GM12891 (cell line): ENCODE results near the gene NGB.

ENCODE experiments used
- DNase-seq: peaks from one replicate; pipeline ENCODE4 v3.0.0; 2011; ENCODE audit warnings: low spot score; ENCODE audit not compliant: insufficient read length
- FAIRE-seq: peaks from 2 replicates; lab custom pipeline; 2011; peaks lifted over from hg19 to GRCh38; lab: Jason Lieb, UNC
- PAX5 ChIP-seq: IDR thresholded peaks from 2 replicates; pipeline ENCODE4 v1.6.1; 2011; ENCODE audit warnings: low read length, moderate library complexity, mild to moderate bottlenecking; ENCODE audit not compliant: insufficient read depth, severe bottlenecking
- POLR2A ChIP-seq: IDR thresholded peaks from 2 replicates; pipeline ENCODE4 v1.6.1; 2011; ENCODE audit warnings: low read depth, low read length, control low read depth
- POLR2AphosphoS5 ChIP-seq: IDR thresholded peaks from 2 replicates; pipeline ENCODE4 v1.6.1; 2011; ENCODE audit warnings: low read depth, low read length, control low read depth
- POU2F2 ChIP-seq: IDR thresholded peaks from 2 replicates; pipeline ENCODE4 v1.6.1; 2011; ENCODE audit warnings: low read depth, mild to moderate bottlenecking, control low read depth, low read length, moderate library complexity
- SPI1 ChIP-seq: IDR thresholded peaks from 2 replicates; pipeline ENCODE4 v1.6.1; 2011; ENCODE audit warnings: low read depth, low read length, control low read depth
- TAF1 ChIP-seq: IDR thresholded peaks from 2 replicates; pipeline ENCODE4 v1.6.1; 2011; ENCODE audit warnings: low read depth, low read length, control low read depth

NGB gene

DNA sequence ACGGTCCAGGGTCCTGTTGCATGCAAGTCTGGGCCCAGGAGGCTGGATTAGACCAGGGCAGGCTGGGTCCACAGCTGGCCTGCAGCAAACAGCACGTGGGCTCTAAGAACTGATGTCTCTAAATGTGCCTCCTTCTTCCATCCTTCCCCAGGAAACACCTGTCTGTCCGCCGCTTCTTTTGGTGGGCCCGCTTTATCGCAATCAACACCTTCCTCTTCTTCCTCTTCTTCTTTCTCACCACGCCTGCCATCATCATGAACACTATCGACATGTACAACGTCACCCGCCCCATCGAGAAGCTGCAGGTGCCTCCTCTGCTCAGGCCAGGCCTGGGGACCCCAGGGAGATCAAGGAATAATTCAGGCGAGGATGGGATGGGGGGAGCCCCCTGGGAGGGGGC is 28.3 kb downstream of the NGB start:
- FAIRE-seq, result no peak
- DNase-seq, result no peak
- no peak for TF ChIP-seq TAF1
- TF ChIP-seq POU2F2, result no peak
- TF ChIP-seq POLR2AphosphoS5, result no peak
- no peak for TF ChIP-seq PAX5
- no peak for TF ChIP-seq POLR2A
- TF ChIP-seq SPI1, result no peak

DNA sequence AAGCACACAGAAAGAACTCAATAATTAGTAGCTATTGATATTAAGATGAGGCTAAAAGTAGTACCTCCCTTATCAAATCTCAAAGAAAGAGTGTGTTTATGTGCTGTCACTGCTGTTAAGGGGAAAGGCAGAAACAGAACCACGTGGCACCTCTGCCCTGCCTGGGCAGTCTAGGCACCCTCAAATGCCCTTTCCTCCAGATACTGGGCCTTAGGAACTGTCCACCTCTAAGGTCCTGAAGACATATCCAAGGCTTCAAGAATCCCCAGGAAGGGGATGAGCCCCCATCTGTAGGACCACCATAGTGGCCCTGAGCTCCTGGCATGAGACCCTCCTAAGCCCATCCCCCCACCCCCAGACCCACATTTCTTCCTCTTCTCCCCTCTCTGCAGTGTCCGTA is 29.1 kb downstream of the NGB start:
- TF ChIP-seq POLR2A (no peak), SPI1 (no peak), POLR2AphosphoS5 (no peak), PAX5 (no peak)
- no peak for FAIRE-seq
- no peak for DNase-seq

DNA sequence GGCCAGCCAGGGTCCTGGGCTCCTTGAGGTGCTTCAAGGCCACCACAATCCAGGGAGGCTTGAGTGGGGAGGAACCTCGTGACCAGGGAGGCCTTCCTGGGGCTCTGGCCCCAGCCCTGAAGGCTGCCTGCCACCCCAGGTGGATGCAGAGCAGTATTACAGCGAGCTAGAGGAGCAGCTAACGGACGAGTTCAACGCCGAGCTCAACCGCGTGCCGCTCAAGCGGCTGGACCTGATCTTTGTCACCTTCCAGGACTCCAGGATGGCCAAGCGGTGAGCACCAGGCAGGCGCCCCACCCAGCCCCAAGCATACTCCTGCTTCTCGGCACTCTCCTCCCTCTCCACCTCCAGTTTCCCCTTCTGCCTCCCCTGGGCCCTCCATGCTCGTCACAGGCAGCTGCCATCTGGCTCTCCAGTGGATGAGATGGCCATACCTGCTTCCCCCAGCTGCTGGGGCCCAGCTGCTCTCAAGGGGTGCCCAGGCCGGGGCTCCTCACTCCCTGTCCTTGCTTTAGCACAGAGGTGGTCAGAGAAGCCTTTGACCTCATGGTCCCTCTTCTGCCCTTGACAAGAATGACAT is 30.6 kb downstream of the NGB start:
- FAIRE-seq, result no peak
- DNase-seq, result no peak
- TF ChIP-seq POU2F2, result no peak
- no peak for TF ChIP-seq PAX5
- no peak for TF ChIP-seq POLR2AphosphoS5
- no peak for TF ChIP-seq TAF1
- TF ChIP-seq SPI1, result no peak
- TF ChIP-seq POLR2A, result no peak

DNA sequence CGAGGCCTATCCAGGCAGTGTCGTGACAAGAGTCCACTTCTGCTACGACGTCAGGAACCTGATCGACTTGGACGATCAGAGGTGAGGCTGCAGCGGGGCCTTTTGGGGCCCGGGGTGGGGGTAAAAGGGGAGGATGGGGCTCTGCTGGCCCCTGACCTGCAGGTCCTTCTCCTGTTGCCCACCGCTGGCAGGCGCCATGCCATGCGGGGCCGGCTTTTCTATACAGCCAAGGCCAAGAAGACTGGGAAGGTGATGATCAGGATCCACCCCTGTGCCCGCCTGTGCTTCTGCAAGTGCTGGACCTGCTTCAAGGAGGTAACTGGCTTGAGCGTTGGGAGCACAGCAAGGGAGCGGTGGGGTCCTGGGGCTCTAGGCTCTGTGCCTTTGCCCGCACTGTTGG is 31.6 kb downstream of the NGB start:
- FAIRE-seq (no peak), DNase-seq (no peak)
- TF ChIP-seq POLR2AphosphoS5 (no peak), TAF1 (no peak), POU2F2 (no peak), SPI1 (no peak), PAX5 (no peak), POLR2A (no peak)

DNA sequence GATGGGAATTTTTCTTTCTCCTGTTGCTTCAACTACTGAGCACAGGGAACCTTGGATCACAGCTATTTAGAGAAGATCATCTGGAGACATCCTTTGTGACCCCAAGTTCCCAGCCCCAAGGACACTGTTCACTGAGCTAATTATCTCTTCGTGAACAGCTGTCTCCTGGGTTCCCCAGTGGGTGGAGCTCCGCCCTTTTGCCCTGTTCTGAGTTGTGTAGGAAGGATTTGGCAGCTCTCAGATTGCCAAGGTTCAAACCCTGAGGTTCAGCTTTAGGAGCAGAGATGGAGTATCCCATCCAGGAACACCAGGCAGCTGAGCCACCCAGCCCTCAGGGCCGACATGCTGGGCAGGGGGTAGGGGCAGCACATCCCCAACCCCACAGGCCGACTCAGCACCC is 32.0 kb downstream of the NGB start:
- no peak for FAIRE-seq
- DNase-seq, result no peak
- TF ChIP-seq TAF1 (no peak), POLR2A (no peak), POU2F2 (no peak), PAX5 (no peak), POLR2AphosphoS5 (no peak), SPI1 (no peak)

DNA sequence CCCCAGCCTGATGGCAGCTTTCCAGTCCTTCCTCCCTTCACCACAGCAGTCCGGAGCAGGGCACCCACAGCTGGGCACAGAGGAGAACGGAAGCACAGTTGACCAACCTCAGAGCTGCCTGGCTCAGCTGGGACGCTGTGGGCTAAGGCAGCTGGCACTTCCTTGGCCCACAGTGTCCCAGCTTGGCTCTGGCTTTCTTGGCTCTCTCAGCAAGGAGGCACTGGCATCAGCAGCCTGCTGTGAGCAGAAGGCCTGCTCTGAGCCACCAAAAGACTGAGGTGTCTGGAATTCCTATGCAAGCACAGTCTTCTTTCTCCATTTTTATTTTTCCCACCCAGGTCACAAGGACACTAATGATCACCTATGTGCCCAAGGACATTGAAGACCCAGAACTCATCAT is 32.6 kb downstream of the NGB start:
- FAIRE-seq, result no peak

DNA sequence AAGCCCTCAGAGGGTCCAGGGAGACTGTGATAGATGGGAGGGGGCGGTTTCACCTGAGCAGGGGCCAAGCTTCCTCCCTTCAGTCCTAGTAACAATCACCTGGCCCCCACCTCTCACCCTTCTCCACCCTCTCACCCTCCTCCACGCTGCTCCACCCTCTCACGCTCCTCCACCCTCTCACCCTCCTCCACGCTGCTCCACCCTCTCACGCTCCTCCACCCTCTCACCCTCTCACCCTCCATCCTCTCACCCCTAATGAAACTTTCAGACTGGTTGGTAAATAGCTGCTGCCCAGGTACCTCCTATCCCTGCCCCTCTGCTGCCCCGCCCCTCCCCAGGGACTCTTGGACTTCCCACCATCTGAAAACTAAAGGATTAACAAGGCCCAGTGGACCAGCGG is 34.2 kb downstream of the NGB start:
- no peak for FAIRE-seq
- DNase-seq, result no peak
- TF ChIP-seq POLR2A, result no peak
- TF ChIP-seq TAF1, result no peak
- TF ChIP-seq POLR2AphosphoS5, result no peak
- no peak for TF ChIP-seq POU2F2
- TF ChIP-seq PAX5, result no peak
- no peak for TF ChIP-seq SPI1

More for the DNA sequence above, 32.6 kb downstream of the NGB start:
- no peak for DNase-seq
- no peak for TF ChIP-seq POLR2A

DNA sequence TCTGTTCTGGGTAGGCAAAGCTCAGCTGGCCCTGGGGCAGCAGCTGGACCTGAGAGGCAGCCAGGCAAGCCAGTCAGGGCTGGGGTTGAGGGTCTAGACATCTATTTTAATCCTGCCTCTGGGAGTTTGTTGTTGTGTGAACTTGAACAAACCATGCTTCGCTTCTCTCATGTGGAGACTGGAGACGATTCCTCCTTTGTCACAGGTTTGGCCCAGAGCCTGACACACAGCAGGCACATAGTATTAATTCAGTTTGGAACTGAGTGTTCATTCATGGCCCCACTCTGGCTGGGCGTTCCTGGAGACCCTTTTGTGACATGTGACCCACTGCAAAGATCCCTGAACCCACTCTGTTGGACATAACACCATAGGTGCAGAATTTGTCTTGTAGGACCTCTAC is 39.3 kb downstream of the NGB start:
- FAIRE-seq (no peak), DNase-seq (no peak)
- TF ChIP-seq TAF1 (no peak), POLR2AphosphoS5 (no peak), PAX5 (no peak), POLR2A (no peak), SPI1 (no peak), POU2F2 (no peak)

DNA sequence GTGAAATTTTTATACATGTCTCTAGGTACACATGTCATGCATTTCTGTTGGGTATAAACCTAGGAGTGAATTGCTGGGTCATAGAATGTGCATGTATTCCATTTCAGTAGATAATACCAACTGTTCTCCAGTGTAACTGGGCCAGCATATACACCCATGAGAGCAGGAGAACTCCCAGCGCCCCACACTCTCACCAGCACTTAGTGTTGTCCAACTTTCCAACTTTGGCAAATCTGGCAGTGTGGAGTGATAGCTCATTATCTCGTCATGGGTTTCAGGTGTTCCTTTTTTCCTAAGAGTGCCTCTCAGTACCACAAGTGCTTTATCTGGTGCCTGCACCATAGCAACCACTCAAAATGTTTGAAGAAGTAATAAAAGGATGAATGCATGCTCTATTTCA is 40.1 kb downstream of the NGB start:
- DNase-seq (no peak), FAIRE-seq (no peak)
- TF ChIP-seq TAF1, result no peak
- no peak for TF ChIP-seq POLR2AphosphoS5
- no peak for TF ChIP-seq PAX5
- TF ChIP-seq POLR2A, result no peak
- TF ChIP-seq SPI1, result no peak
- no peak for TF ChIP-seq POU2F2

DNA sequence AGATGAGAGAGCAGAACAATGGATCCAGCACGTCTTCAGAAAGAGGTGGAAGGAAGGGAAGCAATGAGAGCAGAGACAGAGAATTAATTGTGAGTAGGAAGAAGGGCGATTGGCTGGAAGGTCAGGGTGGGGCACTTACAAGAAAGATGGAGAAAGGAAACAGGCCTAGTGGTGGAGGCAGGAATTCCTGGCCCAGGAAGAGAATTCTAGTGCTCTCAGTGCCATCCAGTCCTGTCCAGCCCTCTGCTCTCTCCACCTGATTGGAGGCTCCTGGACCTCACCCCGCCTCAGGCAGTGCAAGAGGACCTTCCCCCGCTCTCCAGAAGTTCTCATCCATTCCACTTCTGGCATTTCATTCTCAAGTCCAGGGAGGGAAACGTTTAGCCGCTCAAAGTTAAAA is 43.0 kb downstream of the NGB start:
- no peak for FAIRE-seq

More for the DNA sequence above, 43.0 kb downstream of the NGB start:
- no peak for DNase-seq
- TF ChIP-seq POU2F2 (no peak), POLR2AphosphoS5 (no peak), PAX5 (no peak), POLR2A (no peak), SPI1 (no peak), TAF1 (no peak)
